A673 (cell line): ENCODE measurements around the gene ZNF277. TPM values are rescaled to one million over a fixed set of nuclear protein-coding genes. Genes with fewer than 3 reads are reported as not detected.

ENCODE experiments used
- BruUV-seq: library from RNA; stranded (reverse); fragments of 400-500 nt; replicated peaks from 2 replicates; lab custom pipeline; 2021; lab: Mats Ljungman, UMichigan
- CTCF ChIA-PET: fragments of 300-600 bp; sonication (Branson Sonifier 250); formaldehyde crosslinking; loops from one replicate; lab custom pipeline; 2022; ENCODE audit warnings: antibody characterized with exemption; lab: Charles Lee
- POLR2A ChIA-PET: fragments of 300-600 bp; sonication (Branson Sonifier 250); formaldehyde crosslinking; loops from one replicate; lab custom pipeline; 2022; ENCODE audit warnings: antibody characterized with exemption; ENCODE audit not compliant: low non-redundant PET; lab: Charles Lee
- DNase-seq: peaks from one replicate; pipeline ENCODE4 v3.0.0-alpha.2; 2015; ENCODE audit warnings: low spot score
- H3K27ac ChIP-seq: fragments of 200-600 bp; sonication (generic); 2 replicates; pipeline ENCODE4 v1.5.1; 2016; ENCODE audit warnings: mixed run types, low read depth, mild to moderate bottlenecking, mixed read lengths, antibody characterized with exemption, low read length; ENCODE audit not compliant: poor library complexity, severe bottlenecking
- H3K27me3 ChIP-seq: fragments of 200-600 bp; sonication (generic); replicated peaks from 2 replicates; pipeline ENCODE4 v1.6.1; 2017; ENCODE audit warnings: mixed run types, low read depth, mild to moderate bottlenecking, mixed read lengths, antibody characterized with exemption, low read length; ENCODE audit not compliant: insufficient read depth, poor library complexity
- H3K36me3 ChIP-seq: fragments of 200-600 bp; sonication (generic); 2 replicates; pipeline ENCODE4 v1.6.1; 2016; ENCODE audit warnings: mixed run types, mild to moderate bottlenecking, mixed read lengths, antibody characterized with exemption, low read length; ENCODE audit not compliant: insufficient read depth, poor library complexity, severe bottlenecking
- H3K4me1 ChIP-seq: fragments of 200-600 bp; sonication (generic); 2 replicates; pipeline ENCODE4 v1.6.1; 2017; ENCODE audit warnings: mixed run types, mild to moderate bottlenecking, mixed read lengths, antibody characterized with exemption, low read length; ENCODE audit not compliant: insufficient read depth, poor library complexity, severe bottlenecking
- H3K4me3 ChIP-seq: fragments of 200-600 bp; sonication (generic); 2 replicates; pipeline ENCODE4 v1.5.1; 2016; ENCODE audit warnings: low read depth, mixed run types, mild to moderate bottlenecking, mixed read lengths, low read length; ENCODE audit not compliant: poor library complexity, severe bottlenecking
- H3K9me3 ChIP-seq: fragments of 200-600 bp; sonication (generic); 2 replicates; pipeline ENCODE4 v1.6.1; 2016; ENCODE audit warnings: mixed run types, low read depth, mild to moderate bottlenecking, mixed read lengths, antibody characterized with exemption, low read length; ENCODE audit not compliant: poor library complexity, severe bottlenecking
- EZH2 ChIP-seq: fragments of 200-600 bp; sonication (generic); IDR thresholded peaks from 2 replicates; pipeline ENCODE4 v1.6.1; 2017; ENCODE audit warnings: borderline replicate concordance, low read depth, mild to moderate bottlenecking, mixed read lengths, antibody characterized with exemption, low read length; ENCODE audit not compliant: poor library complexity, severe bottlenecking
- intact Hi-C: fragments of 100-400 bp; cut with micrococcal nuclease; formaldehyde crosslinking; loops from one replicate; pipeline ENCODE4 v1.10.0; 2022; ENCODE audit not compliant: unreplicated experiment
- total RNA-seq: library from RNA; stranded (reverse); gene quantifications from 2 replicates; pipeline ENCODE4 v1.2.3, GENCODE V29; 2021
- TF ChIP-seq, protein P1 (sequence below): fragments of 300-800, 200-600 bp; sonication (generic); conservative IDR thresholded peaks from 2 replicates; pipeline ENCODE4 v1.5.1; 2017; ENCODE audit warnings: low read depth, mild to moderate bottlenecking, antibody characterized with exemption, low read length, moderate library complexity, mixed read lengths

ZNF277 gene
- total RNA-seq, 1 experiment from 2014 or later = 17.7 TPM

DNA sequence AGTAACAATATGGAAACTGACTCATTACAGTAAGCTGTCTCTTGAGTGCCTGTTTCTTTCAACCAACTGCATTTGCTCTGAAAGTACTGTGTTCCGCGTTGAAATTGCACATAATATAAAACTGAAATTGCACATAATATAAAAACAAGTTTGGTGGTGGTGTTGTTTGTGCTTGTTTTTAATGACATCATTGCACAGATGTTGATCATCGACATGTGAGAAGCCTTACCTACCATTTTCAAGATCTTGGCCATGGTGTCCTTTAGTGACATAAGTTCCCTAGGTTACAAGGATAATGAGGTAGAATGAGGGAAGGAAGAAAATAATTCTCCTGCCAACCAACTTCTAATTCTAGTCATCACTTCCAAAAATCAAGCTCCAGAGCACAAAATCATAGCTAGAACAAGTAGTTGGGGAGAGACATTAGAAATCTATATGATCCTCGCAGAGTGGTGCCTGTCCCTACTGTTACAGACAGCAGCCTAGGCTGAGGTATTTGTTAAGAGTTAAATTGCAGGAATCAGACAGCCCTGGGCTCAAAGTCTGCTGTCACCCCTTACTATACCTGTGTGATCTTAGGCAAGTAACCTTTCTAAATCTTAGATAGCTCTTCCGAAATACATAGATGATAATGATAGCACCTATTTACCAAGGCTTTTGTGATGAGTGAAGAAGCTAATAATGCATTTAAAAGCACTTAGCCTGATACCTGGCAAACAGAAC, 29.6 kb upstream of the ZNF277 start:
- POLR2A ChIA-PET = no interaction called here
- no peaks in the 10 kb centered on the region for H3K27me3 ChIP-seq
- H3K36me3 ChIP-seq = no peaks in the 10 kb centered on the region
- no TSS peak for BruUV-seq
- H3K4me3 ChIP-seq = no peak overlapping the region
- no peaks in the 10 kb centered on the region for H3K9me3 ChIP-seq
- no peak for DNase-seq
- peaks cover 12% of the 10 kb centered on the region for H3K4me1 ChIP-seq
- intact Hi-C loops = no loop called here
- TF ChIP-seq EZH2 = no peak
- TF ChIP-seq, protein P1, sequence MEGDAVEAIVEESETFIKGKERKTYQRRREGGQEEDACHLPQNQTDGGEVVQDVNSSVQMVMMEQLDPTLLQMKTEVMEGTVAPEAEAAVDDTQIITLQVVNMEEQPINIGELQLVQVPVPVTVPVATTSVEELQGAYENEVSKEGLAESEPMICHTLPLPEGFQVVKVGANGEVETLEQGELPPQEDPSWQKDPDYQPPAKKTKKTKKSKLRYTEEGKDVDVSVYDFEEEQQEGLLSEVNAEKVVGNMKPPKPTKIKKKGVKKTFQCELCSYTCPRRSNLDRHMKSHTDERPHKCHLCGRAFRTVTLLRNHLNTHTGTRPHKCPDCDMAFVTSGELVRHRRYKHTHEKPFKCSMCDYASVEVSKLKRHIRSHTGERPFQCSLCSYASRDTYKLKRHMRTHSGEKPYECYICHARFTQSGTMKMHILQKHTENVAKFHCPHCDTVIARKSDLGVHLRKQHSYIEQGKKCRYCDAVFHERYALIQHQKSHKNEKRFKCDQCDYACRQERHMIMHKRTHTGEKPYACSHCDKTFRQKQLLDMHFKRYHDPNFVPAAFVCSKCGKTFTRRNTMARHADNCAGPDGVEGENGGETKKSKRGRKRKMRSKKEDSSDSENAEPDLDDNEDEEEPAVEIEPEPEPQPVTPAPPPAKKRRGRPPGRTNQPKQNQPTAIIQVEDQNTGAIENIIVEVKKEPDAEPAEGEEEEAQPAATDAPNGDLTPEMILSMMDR = no peak
- CTCF ChIA-PET = no interaction called here
- no peak overlapping the region for H3K27ac ChIP-seq

DNA sequence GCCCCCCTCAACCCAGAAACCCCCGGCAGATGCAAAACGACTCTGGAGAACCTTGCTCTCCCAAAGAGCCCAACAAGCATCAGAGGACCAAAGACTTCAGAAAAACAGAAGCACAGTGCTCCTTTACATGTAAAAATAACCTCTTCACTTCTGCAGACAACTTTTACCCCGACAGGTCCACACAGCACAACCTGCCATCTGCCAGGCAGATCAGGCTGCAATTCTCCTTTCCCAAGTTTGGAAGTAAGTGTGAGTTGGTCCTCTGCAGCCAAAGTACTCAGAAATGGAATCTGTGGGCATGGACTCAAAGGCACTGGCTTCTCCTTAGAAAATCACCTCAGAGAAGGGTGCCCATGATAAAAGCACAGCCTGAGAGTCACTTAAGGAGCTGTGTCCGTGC, 26.3 kb upstream of the ZNF277 start:
- no peaks in the 10 kb centered on the region for H3K36me3 ChIP-seq
- no peak overlapping the region for H3K27ac ChIP-seq
- H3K9me3 ChIP-seq = no peaks in the 10 kb centered on the region
- intact Hi-C loops = no loop called here
- TF ChIP-seq, protein P1 = no peak
- DNase-seq = no peak
- no peaks in the 10 kb centered on the region for H3K27me3 ChIP-seq
- H3K4me3 ChIP-seq = no peak overlapping the region
- BruUV-seq = no TSS peak
- POLR2A ChIA-PET = no interaction called here
- CTCF ChIA-PET = no interaction called here
- H3K4me1 ChIP-seq = no peaks in the 10 kb centered on the region

DNA sequence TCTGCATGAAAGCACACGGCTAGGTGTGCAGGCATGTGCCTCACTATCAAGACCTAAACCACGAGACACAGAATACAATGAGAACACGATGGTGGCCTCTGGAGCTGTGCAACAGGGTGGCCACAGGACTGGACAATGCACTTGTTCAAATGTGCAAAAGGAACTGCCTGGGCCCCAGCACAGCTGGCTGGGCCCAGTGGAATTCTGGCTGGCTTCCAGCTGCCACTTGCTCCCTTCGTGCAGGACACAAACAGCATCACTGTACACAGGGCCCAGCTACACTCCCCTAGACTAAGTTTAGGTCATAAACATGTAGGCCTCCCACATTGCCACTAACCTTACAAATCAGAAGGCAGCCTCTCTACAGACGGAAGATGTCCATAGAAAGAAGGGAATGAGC, 23.7 kb upstream of the ZNF277 start:
- Histone ChIP-seq H3K27me3 (no peaks in the 10 kb centered on the region), H3K27ac (no peak overlapping the region), H3K36me3 (no peaks in the 10 kb centered on the region), H3K4me3 (no peak overlapping the region), H3K9me3 (no peaks in the 10 kb centered on the region), H3K4me1 (no peaks in the 10 kb centered on the region)
- no TSS peak for BruUV-seq
- intact Hi-C loops = no loop called here
- CTCF ChIA-PET = no interaction called here
- TF ChIP-seq, protein P1 = no peak
- TF ChIP-seq EZH2 = no peak
- no peak for DNase-seq
- POLR2A ChIA-PET = no interaction called here
